IPS DF 6.9 (cell line): ENCODE measurements around the gene SLC16A14.
"Not testable (repeated sequence)": the region's sequence is repeated elsewhere in the genome, so short reads cannot be mapped to it uniquely, and the experiment has no call there.

Experiments
- DNase-seq: peaks from one replicate; pipeline ENCODE4 v3.0.0-alpha.2; 2013; ENCODE audit warnings: low read depth, low spot score
- H3K27ac ChIP-seq: one replicate; pipeline ENCODE4 v1.5.1; 2013; ENCODE audit warnings: low read length, control low read depth
- H3K27me3 ChIP-seq: 2 replicates; pipeline ENCODE4 v1.6.1; 2013; ENCODE audit warnings: mild to moderate bottlenecking, low read length; ENCODE audit not compliant: control insufficient read depth, insufficient read depth
- H3K36me3 ChIP-seq: 2 replicates; pipeline ENCODE4 v1.6.1; 2013; ENCODE audit warnings: low read length; ENCODE audit not compliant: control insufficient read depth, insufficient read depth
- H3K4me1 ChIP-seq: 2 replicates; pipeline ENCODE4 v1.6.1; 2013; ENCODE audit warnings: low read length; ENCODE audit not compliant: control insufficient read depth, insufficient read depth
- H3K4me3 ChIP-seq: 2 replicates; pipeline ENCODE4 v1.5.1; 2013; ENCODE audit warnings: mild to moderate bottlenecking, low read length
- H3K9me3 ChIP-seq: 2 replicates; pipeline ENCODE4 v1.6.1; 2013; ENCODE audit warnings: low read length, inconsistent platforms; ENCODE audit not compliant: control insufficient read depth, insufficient read depth
- WGBS: extraction: QIAGEN DNeasy Blood & Tissue Kit; methylation state at CpG from one replicate; pipeline ENCODE4 v1.1.7; 2013; ENCODE audit warnings: mixed read lengths, missing lambda C conversion rate; ENCODE audit not compliant: insufficient read length, insufficient coverage; 5-methylcytosine and 5-hydroxymethylcytosine counted together

SLC16A14 gene, protein sequence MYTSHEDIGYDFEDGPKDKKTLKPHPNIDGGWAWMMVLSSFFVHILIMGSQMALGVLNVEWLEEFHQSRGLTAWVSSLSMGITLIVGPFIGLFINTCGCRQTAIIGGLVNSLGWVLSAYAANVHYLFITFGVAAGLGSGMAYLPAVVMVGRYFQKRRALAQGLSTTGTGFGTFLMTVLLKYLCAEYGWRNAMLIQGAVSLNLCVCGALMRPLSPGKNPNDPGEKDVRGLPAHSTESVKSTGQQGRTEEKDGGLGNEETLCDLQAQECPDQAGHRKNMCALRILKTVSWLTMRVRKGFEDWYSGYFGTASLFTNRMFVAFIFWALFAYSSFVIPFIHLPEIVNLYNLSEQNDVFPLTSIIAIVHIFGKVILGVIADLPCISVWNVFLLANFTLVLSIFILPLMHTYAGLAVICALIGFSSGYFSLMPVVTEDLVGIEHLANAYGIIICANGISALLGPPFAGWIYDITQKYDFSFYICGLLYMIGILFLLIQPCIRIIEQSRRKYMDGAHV

DNA sequence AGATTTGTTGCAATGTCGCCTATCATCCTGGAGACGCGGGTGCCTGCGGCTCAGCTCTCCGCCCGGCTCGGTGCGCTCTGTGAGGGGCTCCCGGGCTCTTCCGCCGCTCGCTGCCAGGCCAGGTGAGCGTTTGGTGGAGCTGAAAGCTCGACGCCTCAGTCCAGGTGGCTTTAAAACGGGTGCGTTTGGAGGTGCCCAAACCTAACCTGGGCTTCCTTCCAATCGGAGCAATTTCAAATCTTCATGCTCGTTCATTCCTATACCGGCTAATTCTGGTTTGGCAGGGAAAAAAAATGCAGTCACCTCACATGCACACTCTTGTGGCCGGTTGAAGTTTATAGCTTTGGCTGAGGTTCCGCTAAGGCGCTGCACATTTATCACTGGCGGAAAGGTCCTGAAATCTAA is at the start of gene SLC16A14:
Gene SLC16A14 (minus strand): TSS at position 274 of the 405 bp plus-strand sequence. CDS start 9,572 bp downstream, outside the sequence.
- Histone ChIP-seq H3K4me1 (no peaks in the 10 kb centered on the region; the same call in 1 of the 2 replicates), H3K27me3 (peaks cover 10% of the 10 kb centered on the region; the same call in 1 of the 2 replicates), H3K4me3 (peak within 1 kb of the TSS; percentile 55; the same call in 1 of the 2 replicates), H3K9me3 (no peaks in the 10 kb centered on the region), H3K27ac (no peak within 1 kb of the TSS), H3K36me3 (no peaks in the 10 kb centered on the region)
- no CpG with 5 or more reads among the region's 24 CpGs for WGBS
- DNase-seq = peak; percentile 20

DNA sequence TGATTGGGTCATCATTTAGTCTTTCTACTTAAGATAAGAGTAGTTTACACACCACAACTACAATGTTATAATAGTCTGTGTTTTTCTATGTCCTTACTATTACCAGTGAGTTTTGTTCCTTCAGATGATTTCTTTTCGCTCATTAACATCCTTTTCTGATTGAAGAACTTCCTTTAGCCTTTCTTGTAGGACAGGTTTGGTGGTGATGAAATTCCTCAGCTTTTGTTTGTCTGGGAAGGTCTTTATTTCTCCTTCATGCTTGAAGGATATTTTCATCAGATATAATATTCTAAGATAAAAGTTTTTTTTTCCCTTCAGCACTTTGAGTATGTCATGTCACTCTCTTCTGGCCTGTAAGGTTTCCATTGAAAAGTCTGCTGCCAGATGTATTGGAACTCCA is 38.0 kb upstream of the SLC16A14 start:
- H3K36me3 ChIP-seq = no peaks in the 10 kb centered on the region
- no peaks in the 10 kb centered on the region for H3K27me3 ChIP-seq
- no peaks in the 10 kb centered on the region for H3K9me3 ChIP-seq
- DNase-seq = no peak
- H3K4me1 ChIP-seq = no peaks in the 10 kb centered on the region
- H3K27ac ChIP-seq = no peak overlapping the region
- no peak overlapping the region for H3K4me3 ChIP-seq
- no CpG with 5 or more reads among the region's 1 CpG for WGBS

DNA sequence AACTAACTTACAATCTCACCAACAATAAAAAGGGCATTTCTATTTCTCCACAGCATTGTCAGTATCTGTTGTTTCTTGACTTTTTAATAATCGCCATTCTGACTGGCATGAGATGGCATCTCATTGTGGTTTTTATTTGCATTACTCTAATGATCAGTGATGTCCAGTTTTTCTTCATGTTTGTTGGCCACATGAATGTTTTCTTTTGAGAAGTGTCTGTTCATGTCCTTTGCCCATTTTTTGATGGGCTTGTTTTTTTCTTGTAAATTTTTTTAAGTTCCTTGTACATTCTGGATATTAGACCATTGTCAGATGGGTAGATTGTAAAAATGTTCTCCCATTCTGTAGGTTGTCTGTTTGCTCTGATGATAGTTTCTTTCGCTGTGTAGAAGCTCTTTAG is 33.2 kb upstream of the SLC16A14 start:
- DNase-seq = not testable (repeated sequence)
- WGBS = no CpG with 5 or more reads among the region's 2 CpGs

DNA sequence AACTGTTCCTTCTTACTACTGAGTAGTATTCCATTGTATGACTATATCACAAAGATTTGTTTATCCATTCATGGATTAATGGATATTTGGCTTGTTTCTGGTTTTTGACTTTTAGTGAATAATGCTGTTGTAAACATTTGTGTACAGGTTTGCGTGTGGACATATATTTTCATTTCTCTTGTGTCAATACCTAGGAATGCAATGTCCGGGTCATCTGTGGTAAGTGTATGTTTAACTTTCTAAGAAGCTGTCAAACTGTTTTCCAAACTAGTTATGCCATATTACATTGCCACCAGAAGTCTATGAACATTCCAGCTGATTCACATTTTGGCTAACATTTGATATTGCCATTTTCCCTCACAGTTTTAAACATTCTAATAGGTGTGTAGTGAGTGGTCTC is 29.1 kb upstream of the SLC16A14 start:
- H3K27me3 ChIP-seq = no peaks in the 10 kb centered on the region
- WGBS = no CpG with 5 or more reads among the region's 2 CpGs
- H3K4me1 ChIP-seq = no peaks in the 10 kb centered on the region
- no peak overlapping the region for H3K27ac ChIP-seq
- H3K9me3 ChIP-seq = no peaks in the 10 kb centered on the region
- DNase-seq = no peak
- no peak overlapping the region for H3K4me3 ChIP-seq
- H3K36me3 ChIP-seq = no peaks in the 10 kb centered on the region

More for the DNA sequence above, 33.2 kb upstream of the SLC16A14 start:
- H3K27ac ChIP-seq, H3K9me3 ChIP-seq, H3K4me1 ChIP-seq, H3K27me3 ChIP-seq, H3K36me3 ChIP-seq, H3K4me3 ChIP-seq: not testable (repeated sequence)

DNA sequence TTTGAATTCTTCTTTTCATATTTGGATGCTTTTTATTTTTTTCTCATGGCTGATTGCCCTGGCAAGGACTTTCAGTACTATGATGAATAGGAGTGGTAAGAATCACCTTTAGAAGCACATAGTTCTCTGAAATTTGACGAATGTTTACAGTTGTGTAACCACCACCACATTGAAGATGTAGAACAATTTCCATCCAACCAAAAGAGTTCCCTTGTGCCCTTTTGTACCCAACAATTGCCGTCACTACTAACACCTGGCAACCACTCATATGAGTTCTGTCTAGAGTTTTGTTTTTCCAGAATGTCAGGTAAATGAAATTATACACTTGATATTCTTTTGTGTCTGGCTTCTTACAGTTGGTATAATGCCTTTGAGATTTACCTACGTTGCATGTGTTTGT is 28.7 kb upstream of the SLC16A14 start:
- no peaks in the 10 kb centered on the region for H3K4me1 ChIP-seq
- H3K27ac ChIP-seq = no peak overlapping the region
- H3K9me3 ChIP-seq = no peaks in the 10 kb centered on the region
- no peaks in the 10 kb centered on the region for H3K27me3 ChIP-seq
- DNase-seq = no peak
- no CpG with 5 or more reads among the region's 3 CpGs for WGBS
- H3K4me3 ChIP-seq = no peak overlapping the region
- no peaks in the 10 kb centered on the region for H3K36me3 ChIP-seq

DNA sequence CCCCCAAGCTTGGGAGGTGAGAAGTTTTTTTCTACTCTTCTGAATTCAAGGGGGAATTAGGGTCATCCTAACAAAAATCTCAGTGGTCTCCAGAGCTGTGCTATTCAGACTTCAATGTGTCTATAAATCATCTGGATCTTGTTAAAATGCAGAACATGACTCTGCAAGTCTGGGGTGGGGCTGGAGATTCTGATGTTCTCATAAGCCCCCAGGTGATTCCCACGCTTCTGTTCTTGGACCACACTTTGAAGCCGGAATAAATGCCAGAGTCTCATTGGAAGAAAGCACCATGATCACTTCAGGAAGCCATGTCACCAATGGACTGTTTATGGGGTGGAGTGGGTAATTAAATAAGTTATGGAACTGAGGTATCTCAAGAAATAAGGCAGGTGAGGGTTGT is 22.2 kb upstream of the SLC16A14 start:
- WGBS = no CpG with 5 or more reads among the region's 2 CpGs
- H3K4me3 ChIP-seq = no peak overlapping the region
- H3K27me3 ChIP-seq = no peaks in the 10 kb centered on the region
- no peaks in the 10 kb centered on the region for H3K4me1 ChIP-seq
- no peak for DNase-seq
- H3K36me3 ChIP-seq = no peaks in the 10 kb centered on the region
- H3K9me3 ChIP-seq = no peaks in the 10 kb centered on the region
- H3K27ac ChIP-seq = no peak overlapping the region

DNA sequence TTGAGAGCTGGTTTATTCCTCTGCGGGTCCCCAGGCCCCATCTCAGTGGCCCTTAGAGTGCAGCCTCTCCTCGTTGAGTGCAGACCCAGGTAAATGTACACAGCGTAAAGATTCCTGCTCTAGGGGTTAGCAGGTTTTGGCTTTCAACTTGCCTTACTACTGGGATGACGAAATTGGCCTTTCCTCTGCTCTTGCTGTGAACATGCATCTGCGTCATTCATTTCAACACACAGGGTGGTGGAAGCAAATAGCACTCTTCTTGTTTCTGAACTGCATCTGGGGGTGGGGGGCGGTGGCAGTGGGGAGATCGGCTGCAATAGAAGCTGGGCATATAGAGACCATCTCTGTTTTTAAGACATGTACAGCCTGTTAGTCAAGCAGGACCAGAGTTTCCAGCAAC is 16.5 kb upstream of the SLC16A14 start:
- Histone ChIP-seq H3K4me1 (no peaks in the 10 kb centered on the region), H3K27ac (no peak overlapping the region), H3K36me3 (no peaks in the 10 kb centered on the region), H3K27me3 (no peaks in the 10 kb centered on the region), H3K4me3 (no peak overlapping the region), H3K9me3 (no peaks in the 10 kb centered on the region)
- DNase-seq = no peak
- no CpG with 5 or more reads among the region's 7 CpGs for WGBS

DNA sequence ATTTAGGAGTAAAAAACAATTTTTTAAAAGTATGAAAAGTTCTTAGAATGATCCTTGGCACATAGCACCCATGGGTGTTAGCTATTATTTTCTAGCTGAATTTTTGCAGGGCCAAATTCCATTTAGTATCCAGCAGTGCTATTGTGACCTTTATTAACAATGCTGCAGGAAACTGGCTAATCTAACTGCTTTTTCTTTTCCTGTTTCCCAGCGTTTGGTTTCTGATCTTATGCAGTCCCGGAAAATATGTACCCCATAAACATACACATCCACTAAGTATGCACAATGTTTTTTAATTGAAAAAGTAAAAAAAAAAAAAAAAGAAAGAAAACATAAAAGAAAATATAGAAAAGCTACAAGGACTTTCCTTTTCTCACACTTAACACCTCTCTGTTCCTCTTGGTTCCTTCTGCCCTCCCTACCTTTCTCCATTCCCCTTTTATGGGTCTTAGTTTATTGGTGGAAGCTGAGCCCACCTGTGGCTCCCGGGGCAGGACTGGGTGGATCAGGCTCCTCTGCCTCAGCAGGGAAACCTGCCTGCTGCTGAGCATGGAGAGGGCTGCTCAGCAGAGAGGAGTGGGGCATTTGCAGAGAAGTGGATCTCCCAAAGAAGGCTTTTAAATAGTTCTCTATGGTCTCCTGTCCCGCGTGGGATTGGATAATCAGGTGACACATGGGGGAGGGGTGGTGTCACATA is 9.3 kb upstream of the SLC16A14 start:
- no peak for DNase-seq
- no CpG with 5 or more reads among the region's 5 CpGs for WGBS
- Histone ChIP-seq H3K36me3 (no peaks in the 10 kb centered on the region), H3K9me3 (no peaks in the 10 kb centered on the region), H3K27me3 (no peaks in the 10 kb centered on the region), H3K4me1 (no peaks in the 10 kb centered on the region), H3K27ac (no peak overlapping the region), H3K4me3 (no peak overlapping the region)

DNA sequence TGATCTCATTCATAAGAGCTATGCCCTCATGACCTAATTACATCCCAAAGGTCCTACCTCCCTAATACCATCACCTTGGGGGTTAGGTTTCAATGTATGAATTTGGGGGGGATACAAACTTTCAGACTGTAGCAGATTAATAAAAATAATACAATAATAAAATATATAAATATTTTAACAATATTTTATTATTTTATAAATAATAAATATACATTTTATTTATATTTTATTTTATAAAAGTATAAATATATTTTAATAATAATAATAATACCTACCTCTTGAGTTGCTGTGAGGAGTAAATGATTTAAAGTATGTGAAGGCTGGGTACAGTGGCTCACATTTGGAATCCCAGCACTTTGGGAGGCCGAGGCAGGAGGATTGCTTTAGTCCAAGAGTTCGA is 8.1 kb upstream of the SLC16A14 start:
- H3K4me1 ChIP-seq = no peaks in the 10 kb centered on the region
- no peak overlapping the region for H3K27ac ChIP-seq
- DNase-seq = no peak
- no peaks in the 10 kb centered on the region for H3K36me3 ChIP-seq
- no peak overlapping the region for H3K4me3 ChIP-seq
- no peaks in the 10 kb centered on the region for H3K27me3 ChIP-seq
- H3K9me3 ChIP-seq = no peaks in the 10 kb centered on the region
- WGBS = no CpG with 5 or more reads among the region's 2 CpGs

DNA sequence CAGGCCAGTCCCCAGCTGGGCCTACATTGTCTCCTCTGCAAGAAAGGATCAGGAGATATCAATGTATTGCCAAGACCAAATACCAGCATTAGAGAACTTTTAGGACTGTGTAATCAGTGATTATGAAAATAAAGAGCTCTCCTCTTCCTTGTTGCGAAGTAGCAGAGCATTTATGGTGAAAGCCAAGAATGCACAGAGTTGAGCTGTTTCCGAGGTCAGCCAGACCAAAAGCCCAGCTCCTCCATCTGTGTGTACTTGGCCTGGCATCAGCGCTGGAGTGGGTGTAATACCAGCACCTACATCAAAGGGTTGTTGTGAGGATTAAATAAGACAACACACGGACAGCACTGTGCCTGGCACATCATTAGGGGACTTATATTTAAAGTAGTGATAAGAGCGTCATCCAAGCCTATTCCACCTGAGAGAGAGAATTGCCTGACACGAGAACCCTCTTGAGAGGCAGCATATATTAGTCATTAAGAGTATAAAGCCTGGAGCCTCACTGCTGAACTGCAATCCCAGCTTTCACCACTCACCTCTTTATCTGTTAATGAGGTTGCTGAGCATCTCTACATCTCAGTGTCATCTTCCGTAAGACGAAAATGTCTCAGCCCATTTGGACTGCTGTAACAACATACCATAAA is 7.4 kb upstream of the SLC16A14 start:
- Histone ChIP-seq H3K36me3 (no peaks in the 10 kb centered on the region), H3K4me1 (no peaks in the 10 kb centered on the region), H3K27ac (no peak overlapping the region), H3K9me3 (no peaks in the 10 kb centered on the region), H3K4me3 (no peak overlapping the region), H3K27me3 (no peaks in the 10 kb centered on the region)
- DNase-seq = no peak
- no CpG with 5 or more reads among the region's 8 CpGs for WGBS
